ENCODE results near the gene BMERB1.

- no peak for TF ChIP-seq CTCF (IDR thresholded peaks at IDR 0.05; ENCODE audit: poor library complexity)
- TF ChIP-seq EZH2 (IDR thresholded peaks at IDR 0.05; ENCODE audit: borderline replicate concordance) = no peak
Measured at GRCh38 chr16:15635926-15636325, 201.5 kb downstream of the BMERB1 start.
